Pons (tissue), 1 donor: Measurements from ENCODE around the gene TSKS.

ENCODE experiments used
- DNase-seq: peaks from one replicate; pipeline ENCODE4 v3.0.0-alpha.2; 2016; ENCODE audit warnings: low spot score

Gene TSKS

DNA sequence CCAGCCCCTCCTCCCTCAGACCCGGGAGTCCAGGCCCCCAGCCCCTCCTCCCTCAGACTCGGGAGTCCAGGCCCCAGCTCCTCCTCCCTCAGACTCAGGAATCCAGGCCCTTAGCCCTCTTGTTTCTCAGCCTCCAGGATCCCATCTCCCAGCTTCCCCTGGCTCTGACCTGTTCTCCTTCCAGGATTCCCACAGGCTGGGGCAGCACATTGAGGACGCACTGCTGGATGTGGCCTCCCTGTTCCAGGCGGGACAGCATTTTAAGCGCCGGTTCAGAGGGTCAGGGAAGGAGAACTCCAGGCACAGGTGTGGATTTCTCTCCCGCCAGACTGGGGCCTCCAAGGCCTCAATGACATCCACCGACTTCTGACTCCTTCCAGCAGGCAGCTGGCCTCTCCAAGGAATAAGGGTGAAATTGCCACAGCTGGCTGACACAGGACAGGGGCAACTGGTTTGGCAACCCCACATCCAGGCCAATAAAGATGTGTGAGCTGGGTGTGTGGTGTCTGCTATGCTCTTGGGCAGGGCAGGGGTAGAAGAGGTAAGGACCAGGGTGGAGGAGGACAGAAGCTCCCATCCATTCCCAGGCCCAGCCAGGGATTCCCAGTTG, 49.8 kb downstream of the TSKS start:
- no peak for DNase-seq

- DNase-seq: no peak
These were observed 50.7 kb downstream of the TSKS start for GRCh38 chr19:49712397-49712859.

- no peak for DNase-seq
These were observed 52.6 kb downstream of the TSKS start for GRCh38 chr19:49710372-49710951.

- DNase-seq: no peak
These were observed 57.2 kb downstream of the TSKS start for GRCh38 chr19:49705919-49706318.

- DNase-seq: no peak
These were observed 58.0 kb downstream of the TSKS start for GRCh38 chr19:49704888-49705642.

- DNase-seq: no peak
These were observed 61.8 kb downstream of the TSKS start for GRCh38 chr19:49701271-49701786.

DNA sequence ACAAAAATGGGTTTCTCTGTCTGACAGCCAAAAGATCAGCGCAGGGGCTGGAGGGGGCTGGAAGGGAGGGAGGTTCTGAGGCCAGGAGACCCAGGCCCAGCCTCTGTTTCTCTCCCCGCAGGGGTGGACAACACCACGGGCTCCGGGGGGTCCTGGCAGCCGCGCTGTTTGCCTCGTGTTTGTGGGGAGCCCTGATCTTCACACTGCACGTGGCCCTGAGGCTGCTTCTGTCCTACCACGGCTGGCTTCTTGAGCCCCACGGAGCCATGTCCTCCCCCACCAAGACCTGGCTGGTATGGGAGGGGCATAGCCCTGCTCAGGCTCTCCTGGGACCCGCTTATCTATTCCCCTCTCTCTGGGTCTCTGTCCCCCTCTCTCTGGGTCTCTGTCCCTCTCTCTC, 62.5 kb downstream of the TSKS start:
- DNase-seq: no peak

DNA sequence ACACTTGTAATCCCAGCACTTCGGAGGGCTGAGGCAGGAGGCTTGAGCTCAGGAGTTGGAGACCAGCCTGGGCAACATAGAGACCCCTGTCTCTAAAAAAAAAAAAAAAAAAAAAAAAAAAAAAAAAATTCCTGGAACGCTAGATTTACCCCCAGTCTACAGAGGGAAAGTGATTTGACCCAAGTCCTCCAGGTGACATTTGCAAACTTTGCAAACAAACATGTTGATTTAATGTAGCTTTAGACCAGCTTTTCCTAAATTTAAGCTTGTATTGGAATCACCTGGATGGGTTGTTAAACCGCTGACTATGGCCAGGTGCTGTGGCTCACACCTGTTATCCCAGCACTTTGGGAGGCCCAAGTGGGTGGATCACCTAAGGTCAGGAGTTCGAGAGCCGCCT, 63.7 kb downstream of the TSKS start:
- no peak for DNase-seq

GRCh38 chr19:49696865-49697264, 66.2 kb downstream of the TSKS start:
- no peak for DNase-seq

- DNase-seq: no peak
These were observed 67.0 kb downstream of the TSKS start for GRCh38 chr19:49696115-49696514.

DNA sequence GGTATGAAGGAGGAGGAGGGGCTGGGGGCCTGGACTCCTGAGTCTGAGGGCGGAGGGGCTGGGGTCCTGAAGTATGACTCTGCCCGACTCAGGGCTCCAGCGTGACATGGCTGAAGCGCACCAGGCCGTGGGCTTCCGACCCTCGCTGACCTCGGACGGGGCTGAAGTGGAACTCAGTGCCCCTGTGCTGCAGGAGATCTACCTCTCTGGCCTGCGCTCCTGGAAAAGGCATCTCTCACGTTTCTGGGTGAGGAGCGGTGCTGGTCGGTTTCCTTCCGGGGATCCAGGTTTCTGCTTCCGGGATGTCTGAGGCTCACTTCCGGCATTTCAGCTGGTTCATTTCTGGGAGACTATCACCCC, 71.0 kb downstream of the TSKS start:
- DNase-seq: no peak

GRCh38 chr19:49691243-49692146, 71.6 kb downstream of the TSKS start:
- peak; percentile 79 for DNase-seq

DNA sequence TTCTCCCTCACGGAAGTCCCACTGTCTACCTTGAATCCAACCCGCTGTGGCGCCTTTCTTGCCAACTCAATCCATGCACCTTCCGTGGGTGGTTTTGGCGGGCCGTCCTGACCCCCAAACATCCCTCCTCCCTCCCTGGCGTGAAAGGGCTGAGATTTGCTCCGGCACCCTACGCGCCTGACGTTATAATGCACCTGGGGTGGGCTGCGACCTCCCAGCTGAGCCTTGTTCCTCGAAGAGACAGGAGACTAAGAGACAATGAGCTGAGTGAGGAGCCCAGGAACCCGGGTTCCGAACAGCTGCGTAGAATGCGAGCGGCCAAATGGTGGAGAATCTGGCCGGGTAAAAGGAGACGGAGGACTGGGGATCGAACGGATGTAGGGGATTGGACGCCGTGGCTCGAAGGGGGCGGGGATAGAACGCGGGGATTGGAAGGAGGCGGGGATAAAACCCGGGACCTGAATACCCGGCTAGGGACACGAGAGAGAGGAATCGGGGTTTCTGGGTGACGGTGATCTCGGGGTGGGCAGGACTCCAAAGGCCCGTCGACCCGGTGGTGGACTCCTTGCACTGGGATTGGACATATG, 72.4 kb downstream of the TSKS start, which contains the start of gene CPT1C:
Gene CPT1C (plus strand): TSS at position 461 of the 587 bp plus-strand sequence. CDS start 1,137 bp downstream, outside the sequence.
- peak; percentile 84 for DNase-seq

GRCh38 chr19:49690079-49690655, 72.9 kb downstream of the TSKS start:
- no peak for DNase-seq
